PC-9 (cell line): ENCODE measurements around the gene LYSMD2. TPM values are rescaled to one million over a fixed set of nuclear protein-coding genes. Genes with fewer than 3 reads are reported as not detected.
"Not testable (repeated sequence)": the region's sequence is repeated elsewhere in the genome, so short reads cannot be mapped to it uniquely, and the experiment has no call there.

Experiments used
- Bru-seq: library from RNA; stranded (reverse); fragments of 400-500 nt; gene quantifications from one replicate; lab custom pipeline; 2021; lab: Mats Ljungman, UMichigan
- BruChase-seq, 2 experiments: library from RNA; stranded (reverse); fragments of 400-500 nt; gene quantifications; one replicate each; lab custom pipeline; 2021; lab: Mats Ljungman, UMichigan
- BruUV-seq: library from RNA; stranded (reverse); fragments of 400-500 nt; replicated peaks from 2 replicates; lab custom pipeline; 2021; lab: Mats Ljungman, UMichigan
- CTCF ChIA-PET: fragments of 300-600 bp; sonication (Branson Sonifier 250); formaldehyde crosslinking; loops from one replicate; lab custom pipeline; 2022; ENCODE audit warnings: antibody characterized with exemption; lab: Charles Lee
- POLR2A ChIA-PET: fragments of 300-600 bp; sonication (Branson Sonifier 250); formaldehyde crosslinking; loops from one replicate; lab custom pipeline; 2022; ENCODE audit warnings: antibody characterized with exemption; ENCODE audit not compliant: unreplicated experiment; lab: Charles Lee
- DNase-seq, 2 experiments: peaks; one replicate each; pipeline versions ENCODE4 v3.0.0 to v3.0.0-alpha.2; 2015 to 2022; ENCODE audit warnings: mixed read lengths in 1 of 2
- H2AFZ ChIP-seq: fragments of 200-600 bp; sonication (generic); 2 replicates; pipeline ENCODE4 v1.8.1; 2017; ENCODE audit warnings: antibody characterized with exemption
- H3F3A ChIP-seq: fragments of 200-600 bp; sonication (generic); 2 replicates; pipeline ENCODE4 v1.8.1; 2017; ENCODE audit warnings: antibody characterized with exemption, mild to moderate bottlenecking, low read depth; ENCODE audit not compliant: insufficient read depth
- H3K27ac ChIP-seq: fragments of 200-600 bp; sonication (generic); 2 replicates; pipeline ENCODE4 v1.6.1; 2016; ENCODE audit warnings: mixed run types
- H3K27me3 ChIP-seq: fragments of 200-600 bp; sonication (generic); 2 replicates; pipeline ENCODE4 v1.6.1; 2016; ENCODE audit warnings: low read depth, mixed run types; ENCODE audit not compliant: insufficient read depth
- H3K36me3 ChIP-seq: fragments of 200-600 bp; sonication (generic); 2 replicates; pipeline ENCODE4 v1.6.1; 2016; ENCODE audit warnings: low read depth, mixed run types
- H3K4me1 ChIP-seq: fragments of 200-600 bp; sonication (generic); replicated peaks from 2 replicates; pipeline ENCODE4 v1.6.1; 2016; ENCODE audit warnings: mixed run types; ENCODE audit not compliant: insufficient read depth
- H3K4me2 ChIP-seq: fragments of 200-600 bp; sonication (generic); 2 replicates; pipeline ENCODE4 v1.6.1; 2017; ENCODE audit warnings: mixed run types
- H3K4me3 ChIP-seq: fragments of 200-600 bp; sonication (generic); 2 replicates; pipeline ENCODE4 v1.6.1; 2016; ENCODE audit warnings: mixed run types
- H3K79me2 ChIP-seq: fragments of 200-600 bp; sonication (generic); 2 replicates; pipeline ENCODE4 v1.6.1; 2017; ENCODE audit warnings: low read depth, mixed run types
- H3K9me2 ChIP-seq: fragments of 200-600 bp; sonication (generic); 2 replicates; pipeline ENCODE4 v1.8.1; 2017; ENCODE audit warnings: mild to moderate bottlenecking; ENCODE audit not compliant: insufficient read depth
- H3K9me3 ChIP-seq: fragments of 200-600 bp; sonication (generic); 2 replicates; pipeline ENCODE4 v1.8.1; 2016; ENCODE audit warnings: low read depth; ENCODE audit not compliant: insufficient read depth
- H4K20me1 ChIP-seq: fragments of 200-600 bp; sonication (generic); 2 replicates; pipeline ENCODE4 v1.8.1; 2017; ENCODE audit not compliant: insufficient read depth
- EZH2 ChIP-seq: fragments of 200-600 bp; sonication (generic); IDR thresholded peaks from 2 replicates; pipeline ENCODE4 v1.8.0; 2017; ENCODE audit warnings: antibody characterized with exemption, low read depth
- intact Hi-C: fragments of 100-400 bp; cut with micrococcal nuclease; formaldehyde crosslinking; loops from one replicate; pipeline ENCODE4 v1.10.0; 2022; ENCODE audit not compliant: unreplicated experiment
- long read RNA-seq: library from polyadenylated mRNA; stranded (forward); transcript quantifications from one replicate; pipeline ENCODE4 v2.0.0, GENCODE V29; 2022
- total RNA-seq: library from RNA; stranded (reverse); gene quantifications from 2 replicates; pipeline ENCODE4 v1.2.3, GENCODE V29; 2021
- TF ChIP-seq, protein P1 (sequence below): fragments of 200-600 bp; sonication (generic); conservative IDR thresholded peaks from 2 replicates; pipeline ENCODE4 v1.6.1; 2017; ENCODE audit warnings: mixed run types, antibody characterized with exemption, mild to moderate bottlenecking, moderate library complexity

Gene LYSMD2, protein sequence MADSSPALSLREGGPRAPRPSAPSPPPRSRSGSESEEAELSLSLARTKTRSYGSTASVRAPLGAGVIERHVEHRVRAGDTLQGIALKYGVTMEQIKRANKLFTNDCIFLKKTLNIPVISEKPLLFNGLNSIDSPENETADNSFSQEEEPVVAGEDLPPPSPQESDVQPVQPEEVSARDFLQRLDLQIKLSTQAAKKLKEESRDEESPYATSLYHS
- 9.7 and 11.1 TPM in 2 replicates for total RNA-seq
- Bru-seq, nascent RNA, result percentile 41 among the genes with signal in this experiment
- BruChase-seq, experiment 1, labeled RNA remaining after a 2-hour chase, result percentile 39 among the genes with signal in this experiment
- percentile 39 among the genes with signal in this experiment for BruChase-seq, experiment 2, labeled RNA remaining after a 6-hour chase
- long read RNA-seq, transcript LYSMD2-201 (3 exons, 1,759 nt), result major isoform, 21 of 21 reads
- long read RNA-seq, partial matches to known transcripts, result 0 of 21 reads
- long read RNA-seq, other reads (novel, unspliced or antisense), result 0 of 21 reads

GRCh38 chr15:51737522-51738305, at the start of gene LYSMD2:
Gene LYSMD2, minus strand, starts transcription at chr15:51737655. Its CDS starts 33 bp downstream, at chr15:51737622.
- POLR2A ChIA-PET, result interaction anchor here (0.6 to 0.7 kb wide), 2 partner anchors 53 to 405 kb away, joined by 7 to 15 read pairs; no protein-coding TSS in a partner anchor
- H3K79me2 ChIP-seq, result peaks cover 4% of the 10 kb centered on the region; the same call in 1 of the 2 replicates
- H3K27ac ChIP-seq, result no peak within 1 kb of the TSS
- no peak for TF ChIP-seq EZH2
- TF ChIP-seq, protein P1, sequence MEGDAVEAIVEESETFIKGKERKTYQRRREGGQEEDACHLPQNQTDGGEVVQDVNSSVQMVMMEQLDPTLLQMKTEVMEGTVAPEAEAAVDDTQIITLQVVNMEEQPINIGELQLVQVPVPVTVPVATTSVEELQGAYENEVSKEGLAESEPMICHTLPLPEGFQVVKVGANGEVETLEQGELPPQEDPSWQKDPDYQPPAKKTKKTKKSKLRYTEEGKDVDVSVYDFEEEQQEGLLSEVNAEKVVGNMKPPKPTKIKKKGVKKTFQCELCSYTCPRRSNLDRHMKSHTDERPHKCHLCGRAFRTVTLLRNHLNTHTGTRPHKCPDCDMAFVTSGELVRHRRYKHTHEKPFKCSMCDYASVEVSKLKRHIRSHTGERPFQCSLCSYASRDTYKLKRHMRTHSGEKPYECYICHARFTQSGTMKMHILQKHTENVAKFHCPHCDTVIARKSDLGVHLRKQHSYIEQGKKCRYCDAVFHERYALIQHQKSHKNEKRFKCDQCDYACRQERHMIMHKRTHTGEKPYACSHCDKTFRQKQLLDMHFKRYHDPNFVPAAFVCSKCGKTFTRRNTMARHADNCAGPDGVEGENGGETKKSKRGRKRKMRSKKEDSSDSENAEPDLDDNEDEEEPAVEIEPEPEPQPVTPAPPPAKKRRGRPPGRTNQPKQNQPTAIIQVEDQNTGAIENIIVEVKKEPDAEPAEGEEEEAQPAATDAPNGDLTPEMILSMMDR, result no peak
- no peaks in the 10 kb centered on the region for H4K20me1 ChIP-seq
- no peaks in the 10 kb centered on the region for H3K9me3 ChIP-seq
- peak within 1 kb of the TSS; percentile 77 for H3K4me2 ChIP-seq
- peak in 1 of 2 experiments; percentile 67 for DNase-seq
- CTCF ChIA-PET, result interaction anchor here (0.6 to 0.7 kb wide), 2 partner anchors 331 to 998 kb away, joined by 4 to 7 read pairs; no protein-coding TSS in a partner anchor
- peak within 1 kb of the TSS; percentile 85 for H2AFZ ChIP-seq
- BruUV-seq, result no TSS peak
- intact Hi-C loops, result no loop called here
- no peaks in the 10 kb centered on the region for H3K9me2 ChIP-seq
- H3K27me3 ChIP-seq, result no peaks in the 10 kb centered on the region
- H3K36me3 ChIP-seq, result no peaks in the 10 kb centered on the region
- H3F3A ChIP-seq, result no peaks in the 10 kb centered on the region; the same call in 1 of the 2 replicates
- peak within 1 kb of the TSS; percentile 57 for H3K4me3 ChIP-seq
- peaks cover 16% of the 10 kb centered on the region for H3K4me1 ChIP-seq

DNA sequence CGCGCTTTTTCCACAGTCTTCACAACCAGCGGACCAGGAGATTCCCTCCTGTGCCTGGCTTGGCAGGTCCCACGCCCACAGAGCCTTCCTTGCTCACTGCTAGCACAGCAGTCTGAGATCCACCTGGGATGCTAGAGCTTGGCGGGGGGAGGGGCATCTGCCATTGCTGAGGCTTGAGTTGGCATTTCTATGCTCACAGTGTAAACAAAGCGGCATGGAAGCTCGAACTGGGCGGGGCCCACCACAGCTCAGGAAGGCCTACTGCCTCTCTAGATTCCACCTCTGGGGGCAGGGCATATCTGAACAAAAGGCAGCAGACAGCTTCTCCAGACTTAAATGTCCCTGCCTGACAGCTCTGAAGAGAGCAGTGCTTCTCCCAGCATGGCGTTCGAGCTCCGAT, 49.7 kb upstream of the LYSMD2 start:
- not testable (repeated sequence) for H3K9me2 ChIP-seq, H3K9me3 ChIP-seq, H3K36me3 ChIP-seq, H4K20me1 ChIP-seq, H3K27ac ChIP-seq, H3K79me2 ChIP-seq, H3K4me3 ChIP-seq, H3K27me3 ChIP-seq, BruUV-seq, H3F3A ChIP-seq
- TF ChIP-seq, protein P1, result peak; percentile 42; the same call in 1 of the 2 replicates
- H3K4me2 ChIP-seq, result peak overlapping the region; percentile 58
- peaks cover 11% of the 10 kb centered on the region; the same call in 1 of the 2 replicates for H3K4me1 ChIP-seq
- ChIA-PET POLR2A (interaction anchor here (1.1 kb wide), 1 partner anchor 42 kb away, joined by 13 read pairs; the partner anchor contains the start of gene TMOD3), CTCF (interaction anchor here (0.5 to 1.5 kb wide), 9 partner anchors 10 to 955 kb away, joined by 3 to 8 read pairs (median 3); partner anchors contain the start of gene TMOD3)
- DNase-seq, result peak; percentile 87 to 94
- intact Hi-C loops, result loop anchor here (1.0 to 10.0 kb wide), 4 partner anchors 42 to 948 kb away; partner anchors contain the start of gene TMOD3
- H2AFZ ChIP-seq, result peak overlapping the region; percentile 74; the same call in 1 of the 2 replicates
